Psoas muscle (tissue), 8 donors: ENCODE measurements around the gene TTYH3. TPM values are rescaled to one million over a fixed set of nuclear protein-coding genes. Genes with fewer than 3 reads are reported as not detected.
A peak's percentile ranks its signal among the peaks of the same experiment; 100 is the strongest.

Source experiments
- ATAC-seq, 4 donors: fragments of 200-7000 bp; cut with Tn5 transposase; one replicate each; pipeline ENCODE4 v1.9.1; 2020; ENCODE audit warnings: moderate library complexity in 3 of 4, mild to moderate bottlenecking in 2 of 4
- DNase-seq, 2 donors: peaks; one replicate each; pipeline ENCODE4 v3.0.0-alpha.2; 2020
- H3K27ac ChIP-seq: fragments of 200-600 bp; one replicate; pipeline ENCODE4 v1.8.0; 2022
- H3K27me3 ChIP-seq, 3 donors: fragments of 200-600 bp in 1 of 3; one replicate each; pipeline versions ENCODE4 v1.6.1 to v1.8.0; 2013 to 2022; ENCODE audit warnings: low read length in 2 of 3, mild to moderate bottlenecking in 2 of 3, moderate library complexity in 1 of 3; ENCODE audit not compliant: insufficient read depth in 3 of 3
- H3K36me3 ChIP-seq, 2 donors: fragments of 200-600 bp in 1 of 2; one replicate each; pipeline versions ENCODE4 v1.6.1 to v1.8.0; 2013 to 2022; ENCODE audit warnings: low read depth in 1 of 2, mild to moderate bottlenecking in 1 of 2, moderate library complexity in 1 of 2; ENCODE audit not compliant: insufficient read depth in 1 of 2
- H3K4me1 ChIP-seq: fragments of 200-600 bp; one replicate; pipeline ENCODE4 v1.8.0; 2022
- H3K4me3 ChIP-seq: fragments of 200-600 bp; one replicate; pipeline ENCODE4 v1.8.0; 2022; ENCODE audit warnings: mild to moderate bottlenecking
- H3K9me3 ChIP-seq: fragments of 200-600 bp; one replicate; pipeline ENCODE4 v1.8.0; 2022
- WGBS, 3 donors: extraction: QIAGEN DNeasy Blood & Tissue Kit; methylation state at CpG; one replicate each; pipeline versions ENCODE4 v1.1.6 to v1.1.7; 2013; 5-methylcytosine and 5-hydroxymethylcytosine counted together
- intact Hi-C, 2 donors: fragments of 100-400 bp; cut with DNase I; formaldehyde crosslinking; loops; one replicate each; pipeline versions ENCODE4 v1.11.0 to v1.14.2; 2022
- polyA plus RNA-seq, 3 donors: library from polyadenylated mRNA; stranded (reverse); fragments of 200-250 nt; gene quantifications; one replicate each; pipeline ENCODE4 v1.2.3, GENCODE V29; 2013
- total RNA-seq, 4 donors: library from RNA; stranded (reverse); fragmentation: NEBNext Ultra II Directional in 2 of 4; extraction: Animal tissue kit (Norgen Biotek cat#: 25700) in 2 of 4; gene quantifications; one replicate each; pipeline versions ENCODE4 v1.2.1 to v1.2.4, GENCODE V29; 2021 to 2023
- TF ChIP-seq, protein P1 (sequence below): fragments of 200-600 bp; IDR thresholded peaks from one replicate; pipeline ENCODE4 v1.8.0; 2022; ENCODE audit warnings: antibody characterized with exemption
- donor health status: healthy with polysubstance abuse.
- donor health status: DM: no; HTN: no; CAD: no; lungs with moderate emphysema.
- donor health status: Bipolar disorder and iron deficiency.
- donor health status: healthy.
- donor health status: DM: yes; HTN: yes; CAD: no.
- donor health status: DM: no; HTN: no; CAD: no.
- donor health status: DM: no; HTN: no; CAD: no.
- donor health status: DM: yes; HTN: yes; CAD: no.

Gene TTYH3
- total and polyA plus RNA-seq, 7 donors, result 1.3 to 11.3 (median 6.5) TPM

- H3K4me3 ChIP-seq, result no peak overlapping the region
- ATAC-seq (no peak), DNase-seq (no peak)
- no peaks in the 10 kb centered on the region for H3K27me3 ChIP-seq
- H3K27ac ChIP-seq, result no peak overlapping the region
- no peaks in the 10 kb centered on the region for H3K9me3 ChIP-seq
- 91 to 97% (median 93%) methylated on average over 11 of the region's 11 CpGs for WGBS, 3 donors
- intact Hi-C loops, result no loop called here
- TF ChIP-seq, protein P1, sequence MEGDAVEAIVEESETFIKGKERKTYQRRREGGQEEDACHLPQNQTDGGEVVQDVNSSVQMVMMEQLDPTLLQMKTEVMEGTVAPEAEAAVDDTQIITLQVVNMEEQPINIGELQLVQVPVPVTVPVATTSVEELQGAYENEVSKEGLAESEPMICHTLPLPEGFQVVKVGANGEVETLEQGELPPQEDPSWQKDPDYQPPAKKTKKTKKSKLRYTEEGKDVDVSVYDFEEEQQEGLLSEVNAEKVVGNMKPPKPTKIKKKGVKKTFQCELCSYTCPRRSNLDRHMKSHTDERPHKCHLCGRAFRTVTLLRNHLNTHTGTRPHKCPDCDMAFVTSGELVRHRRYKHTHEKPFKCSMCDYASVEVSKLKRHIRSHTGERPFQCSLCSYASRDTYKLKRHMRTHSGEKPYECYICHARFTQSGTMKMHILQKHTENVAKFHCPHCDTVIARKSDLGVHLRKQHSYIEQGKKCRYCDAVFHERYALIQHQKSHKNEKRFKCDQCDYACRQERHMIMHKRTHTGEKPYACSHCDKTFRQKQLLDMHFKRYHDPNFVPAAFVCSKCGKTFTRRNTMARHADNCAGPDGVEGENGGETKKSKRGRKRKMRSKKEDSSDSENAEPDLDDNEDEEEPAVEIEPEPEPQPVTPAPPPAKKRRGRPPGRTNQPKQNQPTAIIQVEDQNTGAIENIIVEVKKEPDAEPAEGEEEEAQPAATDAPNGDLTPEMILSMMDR, result no peak
- peaks cover 0 to 43% of the 10 kb centered on the region in 2 donors for H3K36me3 ChIP-seq
- H3K4me1 ChIP-seq, result no peaks in the 10 kb centered on the region
Measured at GRCh38 chr7:2601907-2602306, 29.9 kb upstream of the TTYH3 start.

DNA sequence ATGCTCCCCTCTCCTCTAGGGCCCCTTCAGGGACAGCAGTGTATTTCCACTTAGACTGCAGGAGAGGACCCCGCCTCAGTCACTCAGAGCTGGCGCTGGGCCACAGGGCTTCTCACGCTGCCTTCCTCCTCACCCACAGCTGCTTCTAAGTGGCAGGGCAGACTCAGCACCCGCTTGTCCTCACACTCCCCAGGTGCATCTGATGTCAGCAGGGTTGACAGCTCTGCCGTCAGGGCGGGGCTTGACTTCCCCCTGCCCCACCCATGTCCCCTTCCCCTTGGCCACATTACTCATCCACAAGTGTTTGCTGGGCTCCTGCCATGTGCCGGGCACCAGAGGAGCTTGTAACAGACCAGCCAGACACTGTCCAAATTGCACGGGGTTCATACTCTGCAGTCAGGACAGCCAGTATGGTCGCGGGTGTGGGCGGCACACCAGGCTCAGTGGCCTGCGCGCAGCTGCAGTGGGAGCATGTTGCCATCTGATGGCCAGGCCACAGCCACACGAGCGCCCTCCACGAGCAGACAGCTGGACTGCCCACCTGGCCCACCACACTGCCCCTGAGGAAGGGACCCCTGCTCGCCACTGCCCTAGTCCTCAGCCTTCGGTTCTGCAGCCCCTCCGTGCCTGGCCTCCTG, 29.3 kb upstream of the TTYH3 start:
- ATAC-seq (peak in 1 of 4 donors; percentile 19), DNase-seq (no peak)
- WGBS, 3 donors, result 79 to 87% (median 82%) methylated on average over 18 to 19 of the region's 19 CpGs
- Histone ChIP-seq H3K4me3 (no peak overlapping the region), H3K27ac (no peak overlapping the region), H3K36me3 (peaks cover 0 to 38% of the 10 kb centered on the region in 2 donors), H3K27me3 (no peaks in the 10 kb centered on the region), H3K9me3 (no peaks in the 10 kb centered on the region), H3K4me1 (no peaks in the 10 kb centered on the region)
- TF ChIP-seq, protein P1, result no peak
- intact Hi-C loops, result no loop called here

DNA sequence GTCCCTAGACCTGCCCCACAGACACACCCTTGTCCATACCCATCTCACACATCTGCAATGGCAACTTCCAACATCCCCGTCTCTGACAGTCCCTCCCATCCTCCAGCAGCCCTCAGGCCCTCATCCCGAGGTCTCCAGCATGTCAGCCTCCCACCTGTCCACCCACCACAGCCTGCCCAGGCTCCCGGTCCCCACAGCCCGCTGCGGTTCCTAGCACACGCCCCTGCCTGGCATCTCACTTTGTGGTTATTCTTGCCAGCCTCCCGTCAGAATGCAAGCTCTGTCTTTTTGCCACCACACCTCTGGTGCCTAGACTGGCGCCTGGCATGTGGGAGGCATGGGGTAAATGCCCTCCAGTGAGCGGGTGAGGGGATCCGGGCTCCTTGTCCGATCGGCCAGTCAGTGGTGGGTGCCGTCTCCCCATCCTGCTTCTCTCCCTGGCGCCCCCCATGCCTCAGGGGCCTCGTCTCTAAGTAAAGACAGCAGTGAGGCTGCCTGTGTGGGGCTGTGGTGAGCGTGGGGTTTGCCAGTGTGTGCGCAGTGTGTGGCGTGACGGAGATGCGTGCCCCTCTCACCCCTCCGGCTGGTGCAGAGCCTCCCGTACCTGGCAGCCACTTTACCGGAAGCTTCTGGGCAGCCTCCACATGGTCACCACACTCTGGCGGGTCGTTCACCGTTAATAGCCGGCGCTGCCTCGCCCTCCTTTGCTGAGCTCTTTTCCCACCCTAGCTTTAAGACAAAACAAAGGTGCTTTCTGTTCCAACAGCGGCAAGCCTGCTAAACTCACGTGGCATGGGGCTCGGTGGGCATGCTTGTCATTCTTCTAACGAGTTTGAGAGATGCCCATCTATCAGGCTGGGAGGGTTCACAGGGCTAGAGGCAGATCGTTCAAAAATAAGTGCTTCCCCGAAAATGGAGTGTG, 28.5 kb upstream of the TTYH3 start:
- H3K4me1 ChIP-seq, result no peaks in the 10 kb centered on the region
- no peak overlapping the region for H3K4me3 ChIP-seq
- H3K27ac ChIP-seq, result no peak overlapping the region
- peaks cover 0 to 31% of the 10 kb centered on the region in 2 donors for H3K36me3 ChIP-seq
- H3K27me3 ChIP-seq, result no peaks in the 10 kb centered on the region
- 89 to 95% (median 95%) methylated on average over 35 of the region's 35 CpGs for WGBS, 3 donors
- TF ChIP-seq, protein P1, result no peak
- ATAC-seq (no peak), DNase-seq (no peak)
- intact Hi-C loops, result no loop called here
- no peaks in the 10 kb centered on the region for H3K9me3 ChIP-seq

GRCh38 chr7:2604608-2605174, 27.1 kb upstream of the TTYH3 start:
- TF ChIP-seq, protein P1, result no peak
- no peaks in the 10 kb centered on the region for H3K4me1 ChIP-seq
- peaks cover 0 to 17% of the 10 kb centered on the region in 2 donors for H3K36me3 ChIP-seq
- H3K27ac ChIP-seq, result no peak overlapping the region
- intact Hi-C loops, result no loop called here
- no peaks in the 10 kb centered on the region for H3K9me3 ChIP-seq
- no peak for ATAC-seq
- H3K27me3 ChIP-seq, result no peaks in the 10 kb centered on the region
- 93 to 97% (median 95%) methylated on average over 29 of the region's 29 CpGs for WGBS, 3 donors
- no peak for DNase-seq
- no peak overlapping the region for H3K4me3 ChIP-seq
